ENCODE measurements around the gene CBFB. TPM values are rescaled to one million over a fixed set of nuclear protein-coding genes. Genes with fewer than 3 reads are reported as not detected.
A peak's percentile ranks its signal among the peaks of the same experiment; 100 is the strongest.
"Not testable (repeated sequence)": the region's sequence is repeated elsewhere in the genome, so short reads cannot be mapped to it uniquely, and the experiment has no call there.

Gene CBFB
- total RNA-seq, 1 experiment from 2014 or later, result 98.9 TPM

GRCh38 chr16:67093098-67093726, 64.3 kb downstream of the CBFB start:
- DNase-seq (ENCODE audit: low spot score), result no peak

DNA sequence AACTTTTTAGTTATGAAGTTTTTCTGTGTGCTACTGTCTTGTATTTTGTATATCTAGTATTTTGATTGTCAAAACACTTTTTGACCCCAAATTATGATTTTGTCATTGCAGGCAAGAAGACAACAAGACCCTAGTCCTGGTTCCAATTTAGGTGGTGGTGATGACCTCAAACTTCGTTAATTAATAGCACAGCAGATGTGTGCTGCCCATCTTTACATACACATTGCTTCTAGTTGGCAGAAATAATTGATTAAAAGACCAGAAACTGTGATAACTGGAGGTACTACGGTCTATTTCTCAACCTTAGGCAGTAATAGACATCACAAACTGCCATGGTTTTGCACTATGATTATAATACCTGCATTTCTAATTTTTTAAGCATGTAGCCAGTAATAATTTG, 69.7 kb downstream of the CBFB start:
- no peak for DNase-seq (ENCODE audit: low spot score)

- peak; percentile 37 for DNase-seq (ENCODE audit: low spot score)
Observed at GRCh38 chr16:67100569-67101310, 71.8 kb downstream of the CBFB start.

DNA sequence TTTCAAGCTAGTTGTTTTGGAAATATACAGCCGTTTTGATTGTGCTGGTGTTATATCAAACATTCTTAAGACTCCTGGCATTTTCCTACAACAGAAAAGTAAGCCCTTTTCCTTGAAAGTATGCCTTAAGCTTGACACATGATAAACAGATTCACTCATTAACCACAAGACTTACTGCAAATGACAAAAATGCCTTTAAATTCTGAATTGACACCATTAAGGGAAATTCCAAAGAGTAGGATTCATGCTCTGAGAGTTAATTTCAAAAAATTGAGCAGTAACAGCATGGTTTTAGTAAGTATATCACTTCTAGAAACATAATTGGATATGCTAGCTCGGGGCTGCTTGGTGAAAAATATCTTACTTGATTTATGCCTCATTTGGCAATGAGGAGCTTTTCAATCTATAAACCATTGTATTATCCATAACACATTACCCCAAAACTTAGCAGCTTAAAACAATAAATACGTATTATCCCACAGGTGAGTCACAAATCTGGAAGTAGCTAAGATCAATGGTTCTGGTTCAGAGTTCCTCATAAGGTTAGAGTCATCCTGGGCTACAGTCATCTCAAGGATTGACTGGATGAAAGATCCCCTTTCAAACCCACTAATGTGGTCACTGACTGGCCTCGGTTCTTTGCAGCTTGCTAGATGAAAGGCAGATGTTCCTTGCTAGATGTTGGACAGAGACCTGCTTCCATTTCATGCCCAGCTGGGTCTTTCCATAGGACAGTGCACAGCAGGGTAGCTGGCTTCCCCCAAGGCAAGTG, 72.5 kb downstream of the CBFB start:
- DNase-seq (ENCODE audit: low spot score), result no peak

GRCh38 chr16:67104061-67104460, 75.1 kb downstream of the CBFB start:
- peak; percentile 54 for DNase-seq (ENCODE audit: low spot score)

DNA sequence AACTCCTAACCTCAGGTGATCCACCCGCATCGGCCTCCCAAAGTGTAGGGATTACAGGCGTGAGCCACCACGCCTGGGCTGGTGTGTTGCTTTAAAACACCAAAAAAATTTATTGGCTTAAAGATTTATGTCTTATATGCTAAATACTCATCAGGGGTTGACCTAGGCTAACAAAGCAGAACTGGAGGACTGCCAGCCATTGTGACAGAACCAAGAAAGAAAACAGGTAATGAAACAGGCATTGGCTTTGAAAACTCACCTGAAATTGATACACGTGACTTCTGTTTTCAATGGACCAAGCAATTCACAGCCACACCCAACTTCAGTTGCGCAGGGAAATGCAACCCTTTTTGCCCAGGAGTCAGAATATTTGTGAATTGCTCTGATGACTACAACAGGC, 75.9 kb downstream of the CBFB start:
- DNase-seq (ENCODE audit: low spot score), result no peak

DNA sequence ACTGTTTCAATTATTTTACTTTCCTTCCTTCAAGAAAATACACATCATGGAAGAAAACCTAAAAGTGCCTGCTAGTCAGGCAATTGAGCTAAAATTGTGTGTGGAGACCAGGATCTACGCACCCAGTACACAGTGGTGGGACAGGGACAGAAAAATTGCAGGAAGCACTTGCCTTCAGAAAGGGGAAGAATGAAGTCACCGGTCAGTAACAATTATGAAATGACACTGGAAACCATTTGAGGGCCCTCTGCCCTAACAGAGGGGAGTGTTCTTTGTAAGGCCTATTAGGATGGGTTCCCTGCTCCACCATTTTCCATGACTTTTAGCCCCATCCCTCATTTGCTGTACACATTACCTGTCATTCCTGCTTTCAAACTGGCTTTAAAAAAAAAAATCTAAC, 76.3 kb downstream of the CBFB start:
- DNase-seq (ENCODE audit: low spot score), result no peak

DNA sequence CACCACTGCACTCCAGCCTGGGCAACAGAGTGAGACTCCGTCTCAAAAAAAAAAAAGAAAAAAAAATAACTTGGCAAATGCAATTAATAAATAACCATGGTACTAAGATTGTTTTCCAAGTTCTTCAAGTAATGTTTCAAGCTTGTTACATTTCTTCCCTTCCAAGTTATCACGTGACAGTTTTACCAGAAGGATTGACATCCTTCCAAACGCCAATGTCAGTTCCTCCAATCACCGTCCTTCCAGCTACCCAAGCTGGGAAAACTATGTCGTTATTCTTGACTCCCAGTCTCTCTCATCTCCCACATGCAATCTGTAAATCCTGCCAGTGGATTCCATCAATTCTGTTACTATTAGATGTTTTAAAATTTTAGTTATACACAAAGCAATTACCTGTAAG, 76.9 kb downstream of the CBFB start:
- DNase-seq (ENCODE audit: low spot score), result no peak

DNA sequence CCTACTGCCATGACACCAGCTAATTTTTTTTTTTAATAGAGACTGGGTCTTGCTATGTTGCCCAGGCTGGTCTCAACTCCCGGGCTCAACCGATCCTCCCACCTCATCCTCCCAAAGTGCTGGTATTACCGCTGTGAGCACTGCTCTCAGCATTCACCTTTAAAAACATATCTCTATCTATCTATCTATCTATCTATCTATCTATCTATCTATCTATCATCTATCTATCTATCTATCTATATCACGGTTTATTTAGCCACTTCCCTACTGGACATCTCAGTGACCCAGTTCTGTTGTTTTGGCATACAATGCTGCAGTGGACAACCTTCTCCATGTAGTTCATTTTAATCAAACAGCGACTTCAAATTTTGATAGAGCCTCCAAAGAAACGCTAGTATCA, 79.5 kb downstream of the CBFB start:
- DNase-seq (ENCODE audit: low spot score), result no peak

GRCh38 chr16:67108931-67109406, 80.0 kb downstream of the CBFB start:
- no peak for DNase-seq (ENCODE audit: low spot score)

DNA sequence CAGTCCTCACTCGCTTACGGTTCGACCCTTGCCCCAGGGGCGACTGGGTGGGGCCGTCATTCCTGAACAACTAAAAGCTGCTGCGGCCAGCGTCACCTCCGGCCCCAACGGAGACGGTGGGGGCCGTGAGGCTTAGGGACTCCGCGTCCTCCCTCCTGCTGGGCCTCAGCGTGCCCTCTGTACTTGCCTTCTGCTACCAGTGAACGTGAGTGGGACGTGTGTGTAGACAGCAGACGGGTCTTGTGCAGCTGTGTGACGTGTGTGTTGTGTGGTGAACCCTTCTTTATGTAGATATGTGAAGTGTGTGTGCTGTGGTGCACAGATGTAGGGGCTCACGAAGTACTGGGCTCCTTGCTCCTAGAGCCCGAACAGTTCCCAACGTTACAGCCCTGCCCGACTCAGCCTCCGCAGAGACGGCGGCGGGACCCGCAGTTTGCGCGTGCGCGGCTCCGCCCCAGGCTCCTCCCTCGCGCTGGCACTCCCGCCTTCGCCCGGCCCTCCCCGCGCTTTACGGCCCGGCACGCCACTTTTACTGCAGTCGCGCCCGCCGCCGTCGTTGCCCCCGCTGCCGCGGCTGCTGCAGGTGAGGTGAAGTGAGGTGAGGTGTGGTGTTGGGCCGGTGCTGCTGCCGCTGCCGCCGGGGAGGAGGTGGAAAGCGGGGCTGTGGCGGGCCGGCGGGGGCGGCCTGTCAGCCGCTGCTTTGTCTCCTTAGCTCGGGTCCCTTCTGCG, 80.6 kb downstream of the CBFB start, which contains the start of gene PHAF1:
Gene PHAF1, plus strand, starts transcription at position 535 of the 729 bp plus-strand sequence. CDS start 235 bp downstream, outside the sequence.
- peak; percentile 91 for DNase-seq (ENCODE audit: low spot score)

DNA sequence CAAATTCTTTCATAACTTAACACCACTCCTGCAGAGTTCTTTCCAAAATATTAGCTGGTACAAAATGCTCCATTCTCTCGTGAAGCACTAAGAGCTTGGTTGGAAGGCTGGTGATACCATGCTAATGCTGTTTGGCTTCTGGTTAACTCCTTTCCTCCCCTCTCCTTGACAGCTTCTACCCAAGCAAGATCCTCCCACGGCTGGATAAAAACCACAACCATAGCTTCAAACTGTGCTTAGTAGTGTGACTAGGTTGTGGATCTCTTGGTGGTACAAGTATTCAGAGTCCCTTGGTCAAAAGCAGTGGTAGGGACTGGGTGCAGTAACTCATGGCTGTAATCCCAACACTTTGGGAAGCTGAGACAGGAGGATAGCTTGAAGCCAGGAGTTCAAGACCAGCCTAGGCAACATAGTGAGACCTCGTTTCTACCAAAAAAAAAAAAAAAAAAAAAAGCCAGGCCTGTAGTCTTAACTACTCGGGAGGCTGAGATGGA, 83.0 kb downstream of the CBFB start:
- no peak for DNase-seq (ENCODE audit: low spot score)

GRCh38 chr16:67112591-67113399, 83.8 kb downstream of the CBFB start:
- DNase-seq (ENCODE audit: low spot score), result peak; percentile 54

DNA sequence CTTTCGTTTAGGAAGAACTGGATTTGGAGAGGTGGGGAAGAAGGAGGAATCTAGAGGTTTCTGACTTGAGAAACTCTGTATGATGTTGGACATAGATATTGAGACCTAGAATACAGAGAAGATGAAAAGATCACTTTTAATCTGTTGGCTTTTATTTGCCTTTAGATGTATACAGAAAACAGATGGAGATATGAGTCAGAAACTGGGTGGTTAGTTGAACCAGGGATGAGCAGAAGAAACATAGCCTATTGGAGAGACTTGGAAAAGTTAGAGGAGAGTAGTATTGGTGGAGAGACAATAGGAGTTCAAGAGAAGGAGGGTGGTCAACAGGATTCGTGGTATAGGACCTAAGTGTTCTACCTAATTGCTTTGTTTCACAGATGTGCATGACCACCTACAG, 85.8 kb downstream of the CBFB start:
- no peak for DNase-seq (ENCODE audit: low spot score)

- no peak for DNase-seq (ENCODE audit: low spot score)
Observed at GRCh38 chr16:67115639-67116038, 86.7 kb downstream of the CBFB start.

GRCh38 chr16:67116388-67117311, 87.7 kb downstream of the CBFB start:
- no peak for DNase-seq (ENCODE audit: low spot score)

GRCh38 chr16:67117716-67118115, 88.8 kb downstream of the CBFB start:
- no peak for DNase-seq (ENCODE audit: low spot score)

DNA sequence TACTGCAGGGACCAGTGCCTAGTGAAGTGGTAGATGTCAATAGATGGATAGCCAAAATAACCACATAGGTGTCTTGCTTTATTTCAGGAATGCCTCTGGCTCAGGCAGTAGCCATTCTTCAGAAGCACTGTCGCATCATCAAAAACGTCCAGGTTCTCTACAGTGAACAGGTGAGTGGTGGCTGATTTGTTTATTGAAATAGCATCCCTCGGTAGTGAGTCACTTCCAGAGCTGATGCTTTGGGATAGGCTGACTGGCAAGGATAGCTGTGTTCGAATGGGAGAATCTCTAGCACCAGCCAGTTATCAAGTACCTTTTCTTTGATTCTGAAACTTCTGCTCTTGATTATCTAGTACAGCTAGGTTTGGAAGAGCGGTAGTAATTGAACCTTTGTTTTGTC, 91.1 kb downstream of the CBFB start:
- no peak for DNase-seq (ENCODE audit: low spot score)

- not testable (repeated sequence) for DNase-seq (ENCODE audit: low spot score)
Observed at GRCh38 chr16:67122799-67123198, 93.8 kb downstream of the CBFB start.

Data from HT-29 (cell line).